Stimulated activated naive CD4-positive, alpha-beta T cell treated with Interleukin-2 at 50 U/mL for 16 hours (primary cell): Measurements from ENCODE around the gene SPATA22.
"Not testable (repeated sequence)": the region's sequence is repeated elsewhere in the genome, so short reads cannot be mapped to it uniquely, and the experiment has no call there.

Source experiments
- DNase-seq: peaks from one replicate; lab custom pipeline; 2025; lab: John Stamatoyannopoulos, UW

SPATA22 gene

GRCh38 chr17:3474212-3474611 is 2.6 kb upstream of the SPATA22 start:
- DNase-seq = no peak

GRCh38 chr17:3472137-3472536 is 518 bp upstream of the SPATA22 start:
- DNase-seq = no peak

- no peak for DNase-seq
These were observed 2.1 kb downstream of the SPATA22 start for GRCh38 chr17:3469529-3469928.

- DNase-seq = not testable (repeated sequence)
These were observed 5.3 kb downstream of the SPATA22 start for GRCh38 chr17:3466355-3466754.

- DNase-seq = no peak
These were observed 23.5 kb downstream of the SPATA22 start for GRCh38 chr17:3448059-3448665.

GRCh38 chr17:3447625-3448024 is 24.0 kb downstream of the SPATA22 start:
- DNase-seq = no peak

- no peak for DNase-seq
These were observed 31.2 kb downstream of the SPATA22 start for GRCh38 chr17:3440451-3440850.

GRCh38 chr17:3438368-3438767 is 33.3 kb downstream of the SPATA22 start:
- DNase-seq = no peak

GRCh38 chr17:3433741-3434140 is 37.9 kb downstream of the SPATA22 start, which contains the start of gene OR1E2:
Gene OR1E2, minus strand, starts transcription at chr17:3433841. Its CDS starts 0 bp downstream, at chr17:3433841.
- no peak for DNase-seq

GRCh38 chr17:3433215-3433614 is 38.4 kb downstream of the SPATA22 start:
- DNase-seq = not testable (repeated sequence)

- DNase-seq = no peak
These were observed 53.4 kb downstream of the SPATA22 start for GRCh38 chr17:3418222-3418621.

- DNase-seq = no peak
These were observed 56.0 kb downstream of the SPATA22 start for GRCh38 chr17:3415610-3416009.

GRCh38 chr17:3412216-3412615 is 59.4 kb downstream of the SPATA22 start:
- not testable (repeated sequence) for DNase-seq

- no peak for DNase-seq
These were observed 60.5 kb downstream of the SPATA22 start, which contains the start of gene OR3A3 for GRCh38 chr17:3411070-3411469. Gene OR3A3, plus strand, starts transcription at chr17:3411370.

- not testable (repeated sequence) for DNase-seq
These were observed 67.8 kb downstream of the SPATA22 start for GRCh38 chr17:3403856-3404255.

GRCh38 chr17:3401786-3402185 is 69.8 kb downstream of the SPATA22 start:
- DNase-seq = no peak

- DNase-seq = no peak
These were observed 71.6 kb downstream of the SPATA22 start for GRCh38 chr17:3400055-3400454.

GRCh38 chr17:3398310-3398709 is 73.3 kb downstream of the SPATA22 start, which contains the start of gene OR1E1:
Gene OR1E1, minus strand, starts transcription at chr17:3398410. Its CDS starts 0 bp downstream, at chr17:3398410.
- no peak for DNase-seq

- not testable (repeated sequence) for DNase-seq
These were observed 73.8 kb downstream of the SPATA22 start for GRCh38 chr17:3397801-3398200.
